Panc1 (cell line): ENCODE measurements around the gene UPK3BL1. TPM values are rescaled to one million over a fixed set of nuclear protein-coding genes. Genes with fewer than 3 reads are reported as not detected.
"Not testable (repeated sequence)": the region's sequence is repeated elsewhere in the genome, so short reads cannot be mapped to it uniquely, and the experiment has no call there.

Experiments used
- ATAC-seq: fragments of 200-7000 bp; cut with Tn5 transposase; 2 replicates; pipeline ENCODE4 v1.9.1; 2020; ENCODE audit warnings: mild to moderate bottlenecking, moderate library complexity
- BruUV-seq: library from RNA; stranded (reverse); fragments of 400-500 nt; replicated peaks from 2 replicates; lab custom pipeline; 2021; lab: Mats Ljungman, UMichigan
- CTCF ChIA-PET: fragments of 300-600 bp; sonication (Branson Sonifier 250); formaldehyde crosslinking; loops from one replicate; lab custom pipeline; 2022; ENCODE audit warnings: antibody characterized with exemption; lab: Charles Lee
- POLR2A ChIA-PET: fragments of 300-600 bp; sonication (Branson Sonifier 250); formaldehyde crosslinking; loops from one replicate; lab custom pipeline; 2022; ENCODE audit warnings: antibody characterized with exemption; lab: Charles Lee
- DNase-seq: peaks from one replicate; pipeline ENCODE4 v3.0.0-alpha.2; 2010; ENCODE audit warnings: low read depth, low spot score
- H3K27ac ChIP-seq: 2 replicates; pipeline ENCODE4 v1.5.1; 2011; ENCODE audit warnings: mild to moderate bottlenecking, low read length, inconsistent platforms
- H3K27me3 ChIP-seq: fragments of 200-500 bp; sonication (Bioruptor generic); 2 replicates; pipeline ENCODE4 v1.6.0; 2014; ENCODE audit warnings: low read length, inconsistent platforms; ENCODE audit not compliant: control insufficient read depth, insufficient read depth
- H3K36me3 ChIP-seq: fragments of 200-500 bp; sonication (Bioruptor generic); 2 replicates; pipeline ENCODE4 v1.5.1; 2014; ENCODE audit warnings: inconsistent platforms, mild to moderate bottlenecking, low read length, moderate library complexity; ENCODE audit not compliant: control insufficient read depth, insufficient read depth
- H3K4me1 ChIP-seq: 2 replicates; pipeline ENCODE4 v1.5.1; 2011; ENCODE audit warnings: inconsistent platforms, mild to moderate bottlenecking, low read length, moderate library complexity; ENCODE audit not compliant: control insufficient read depth, insufficient read depth
- H3K4me3 ChIP-seq, 2 experiments: 2 replicates each; pipeline ENCODE4 v1.5.1; 2011 to 2012; ENCODE audit warnings: low read depth in 2 of 2, low read length in 2 of 2, mild to moderate bottlenecking in 2 of 2, inconsistent platforms in 1 of 2, moderate library complexity in 1 of 2
- H3K9me3 ChIP-seq: fragments of 200-500 bp; sonication (Bioruptor generic); 2 replicates; pipeline ENCODE4 v1.5.1; 2014; ENCODE audit warnings: low read depth, mild to moderate bottlenecking, inconsistent platforms, low read length, moderate library complexity; ENCODE audit not compliant: control insufficient read depth, insufficient read depth
- in situ Hi-C: cut with HindIII; loops from 2 replicates; pipeline ENCODE4 v1.10.0; 2016; ENCODE audit warnings: low sequenced_read_pairs, low pct_unique_long_range_greater_than_20kb
- intact Hi-C: fragments of 100-400 bp; cut with micrococcal nuclease; formaldehyde crosslinking; loops from one replicate; pipeline ENCODE4 v1.10.0; 2022; ENCODE audit not compliant: unreplicated experiment
- total RNA-seq: library from RNA; stranded (reverse); gene quantifications from one replicate; pipeline ENCODE4 v1.2.1, GENCODE V29; 2021; ENCODE audit not compliant: unreplicated experiment

UPK3BL1 gene
- total RNA-seq, 1 experiment from 2014 or later, result 23.1 TPM

DNA sequence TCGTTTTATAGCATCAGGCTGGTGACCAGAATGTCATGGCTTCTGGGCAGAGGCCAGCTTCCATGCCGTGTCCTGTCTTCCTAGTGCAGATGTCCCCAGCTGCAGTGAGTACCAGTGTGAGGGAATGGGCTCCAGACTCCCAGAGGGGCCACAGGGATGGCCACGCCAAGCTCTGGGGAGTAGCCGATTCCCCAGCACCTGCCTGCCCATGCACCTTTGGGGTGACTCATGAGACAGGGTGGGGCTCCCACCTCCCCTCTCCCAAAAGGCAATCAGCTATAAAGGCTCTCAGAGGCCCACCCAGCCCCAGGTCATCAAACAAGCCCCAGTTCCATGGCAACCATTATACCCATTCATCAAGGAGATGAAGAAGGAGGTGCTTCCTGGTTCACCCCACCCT, 7.3 kb upstream of the UPK3BL1 start, which contains the start of gene SPDYE2B:
SPDYE2B (plus strand) TSS at position 396 of the 400 bp plus-strand sequence. CDS start 2,030 bp downstream, outside the sequence.
- intact Hi-C loops, H3K27me3 ChIP-seq, ATAC-seq, CTCF ChIA-PET, BruUV-seq, H3K36me3 ChIP-seq, POLR2A ChIA-PET, H3K4me1 ChIP-seq, H3K27ac ChIP-seq, in situ Hi-C loops, H3K9me3 ChIP-seq, H3K4me3 ChIP-seq, DNase-seq: not testable (repeated sequence)

DNA sequence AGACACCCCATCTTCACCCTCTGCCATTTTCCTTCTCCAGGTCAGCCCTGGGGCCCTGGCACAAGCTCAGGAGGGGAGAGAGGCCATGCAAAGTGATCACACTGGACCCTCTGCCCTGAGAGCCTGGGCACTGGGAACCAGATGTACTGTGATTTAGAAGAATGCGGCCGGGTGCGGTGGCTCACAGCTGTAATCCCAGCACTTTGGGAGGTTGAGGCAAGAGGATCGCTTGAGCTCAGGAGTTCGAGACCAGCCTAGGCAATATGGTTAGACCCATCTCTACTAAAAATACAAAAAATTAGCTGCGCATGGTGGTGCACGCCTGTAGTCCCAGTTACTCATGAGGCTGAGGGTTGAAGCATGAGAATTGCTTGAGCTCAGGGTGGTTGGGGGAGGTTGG, 5.2 kb upstream of the UPK3BL1 start:
- BruUV-seq, H3K36me3 ChIP-seq, H3K27me3 ChIP-seq, POLR2A ChIA-PET, in situ Hi-C loops, H3K4me1 ChIP-seq, H3K9me3 ChIP-seq, H3K4me3 ChIP-seq, intact Hi-C loops, DNase-seq, H3K27ac ChIP-seq, CTCF ChIA-PET: not testable (repeated sequence)
- ATAC-seq, result peak; percentile 44; the same call in 1 of the 2 replicates

GRCh38 chr7:102643404-102643803, 813 bp upstream of the UPK3BL1 start:
- POLR2A ChIA-PET, in situ Hi-C loops, DNase-seq, H3K27ac ChIP-seq, H3K27me3 ChIP-seq, intact Hi-C loops, H3K36me3 ChIP-seq, CTCF ChIA-PET, H3K4me1 ChIP-seq, H3K4me3 ChIP-seq, H3K9me3 ChIP-seq, ATAC-seq: not testable (repeated sequence)
- BruUV-seq, result TSS peak; percentile 75

GRCh38 chr7:102638848-102639247, 3.7 kb downstream of the UPK3BL1 start:
- DNase-seq, H3K9me3 ChIP-seq: not testable (repeated sequence)

GRCh38 chr7:102636956-102637355, 5.6 kb downstream of the UPK3BL1 start:
- DNase-seq, H3K36me3 ChIP-seq, BruUV-seq, intact Hi-C loops, H3K4me1 ChIP-seq, POLR2A ChIA-PET, in situ Hi-C loops, ATAC-seq, H3K27me3 ChIP-seq, H3K9me3 ChIP-seq, CTCF ChIA-PET, H3K4me3 ChIP-seq, H3K27ac ChIP-seq: not testable (repeated sequence)

More at GRCh38 chr7:102638848-102639247, 3.7 kb downstream of the UPK3BL1 start:
- POLR2A ChIA-PET, CTCF ChIA-PET, H3K36me3 ChIP-seq, H3K27ac ChIP-seq, intact Hi-C loops, H3K27me3 ChIP-seq, H3K4me1 ChIP-seq, H3K4me3 ChIP-seq, in situ Hi-C loops, BruUV-seq: not testable (repeated sequence)
- ATAC-seq, result peak; percentile 11

- CTCF ChIA-PET, intact Hi-C loops, H3K27me3 ChIP-seq, H3K9me3 ChIP-seq, in situ Hi-C loops, H3K4me1 ChIP-seq, H3K27ac ChIP-seq, DNase-seq, POLR2A ChIA-PET, H3K36me3 ChIP-seq, ATAC-seq, H3K4me3 ChIP-seq: not testable (repeated sequence)
- TSS peak; percentile 85 for BruUV-seq
These were observed 7.2 kb downstream of the UPK3BL1 start for GRCh38 chr7:102635354-102635753.

DNA sequence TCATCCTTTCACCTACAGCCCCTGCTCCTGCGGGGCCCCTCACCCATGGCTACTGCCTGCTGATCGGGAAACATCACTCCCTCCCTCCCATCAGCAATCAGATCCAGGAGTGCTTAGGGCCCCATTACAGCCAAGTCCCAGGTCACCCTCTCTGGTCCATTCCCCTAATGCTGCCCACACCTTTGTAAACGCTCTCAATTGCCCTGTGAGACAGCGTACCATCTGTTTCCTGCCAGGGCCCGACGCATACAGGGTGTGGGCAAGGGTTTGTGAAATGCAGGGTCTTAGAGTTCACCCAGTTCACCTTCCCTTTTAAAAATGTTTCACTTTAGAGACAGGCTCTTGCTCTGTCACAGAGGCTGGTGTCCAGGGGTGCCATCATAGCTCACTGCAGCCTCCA, 8.3 kb downstream of the UPK3BL1 start:
- H3K27me3 ChIP-seq, H3K27ac ChIP-seq, H3K9me3 ChIP-seq, POLR2A ChIA-PET, H3K4me3 ChIP-seq, DNase-seq, CTCF ChIA-PET, H3K36me3 ChIP-seq, BruUV-seq, in situ Hi-C loops, ATAC-seq, H3K4me1 ChIP-seq, intact Hi-C loops: not testable (repeated sequence)
